Left forelimb (tissue), 1 donor: Measurements from ENCODE around the gene RAB6A.
"Not testable (repeated sequence)": the region's sequence is repeated elsewhere in the genome, so short reads cannot be mapped to it uniquely, and the experiment has no call there.

Source experiments
- DNase-seq: peaks from one replicate; pipeline ENCODE4 v3.0.0-alpha.2; 2018; ENCODE audit warnings: low spot score

Gene RAB6A

DNA sequence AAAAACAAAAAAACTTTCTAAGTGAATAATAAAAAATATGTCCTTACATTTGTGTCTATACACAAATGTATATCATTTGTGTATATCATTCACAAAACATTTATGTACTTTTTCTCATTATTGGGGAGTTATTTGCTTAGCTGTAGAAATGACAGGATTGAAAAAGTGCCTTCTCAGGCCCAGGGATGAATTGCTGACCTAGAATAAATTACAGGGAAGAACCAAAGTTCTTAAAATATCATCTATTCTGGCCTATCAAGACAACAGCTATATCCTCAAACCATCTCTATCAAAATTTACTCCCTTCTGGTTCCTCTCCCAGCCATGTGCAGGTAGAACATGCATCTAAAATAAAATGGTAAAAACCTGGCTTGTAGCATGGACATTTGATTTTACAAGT, 1.9 kb upstream of the RAB6A start:
- DNase-seq: no peak

DNA sequence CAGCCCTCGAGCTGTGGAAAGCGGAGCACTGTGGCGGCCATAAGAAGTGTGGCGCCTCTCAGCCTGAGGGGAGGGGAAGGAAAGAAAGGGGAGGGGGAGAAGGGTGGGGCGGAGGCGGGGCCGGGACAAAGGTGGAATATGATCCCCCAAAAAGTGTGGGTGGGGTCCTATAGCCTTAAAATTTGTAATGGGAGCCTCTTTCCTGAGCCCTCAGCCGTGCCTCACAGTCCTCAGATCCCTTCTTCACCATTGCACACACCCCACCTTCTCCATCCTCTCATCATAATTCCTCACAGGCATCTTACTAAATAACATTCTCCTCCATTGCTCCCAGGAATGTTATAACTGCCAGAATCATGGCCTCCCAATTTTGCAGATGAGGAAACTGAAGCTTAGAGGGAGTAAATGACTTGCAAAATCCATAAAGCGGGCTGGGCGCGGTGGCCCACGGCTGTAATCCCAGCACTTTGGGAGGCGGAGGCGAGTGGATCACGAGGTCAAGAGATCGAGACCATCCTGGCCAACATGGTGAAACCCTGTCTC, 600 bp upstream of the RAB6A start:
- DNase-seq: no peak

DNA sequence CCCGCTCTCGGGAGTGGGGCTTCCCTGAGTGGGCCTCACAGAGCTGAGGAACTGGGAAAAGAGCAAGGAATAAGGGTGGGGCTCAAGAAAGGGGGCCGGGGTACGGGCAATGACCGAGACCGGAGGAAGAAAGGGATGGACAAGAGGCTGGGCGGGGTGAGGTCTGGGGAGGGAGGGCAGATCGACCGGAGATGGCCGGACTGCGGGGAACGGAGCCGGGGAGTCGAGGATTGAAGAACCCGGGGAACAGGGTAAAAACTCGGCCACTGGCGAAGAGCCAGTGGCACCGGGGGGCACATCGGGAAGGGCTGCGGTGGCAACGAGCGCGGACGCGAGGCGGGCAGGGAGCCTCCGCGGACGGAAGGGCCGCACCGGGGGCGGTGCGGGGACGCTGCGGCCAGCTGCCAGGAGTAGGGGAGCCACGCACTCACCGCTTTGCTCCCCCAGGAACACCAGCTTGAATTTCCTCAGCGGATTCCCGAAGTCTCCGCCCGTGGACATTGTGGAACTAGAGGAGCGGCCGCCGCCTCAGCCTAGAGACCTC, 667 bp downstream of the RAB6A start:
- DNase-seq: peak; percentile 79

DNA sequence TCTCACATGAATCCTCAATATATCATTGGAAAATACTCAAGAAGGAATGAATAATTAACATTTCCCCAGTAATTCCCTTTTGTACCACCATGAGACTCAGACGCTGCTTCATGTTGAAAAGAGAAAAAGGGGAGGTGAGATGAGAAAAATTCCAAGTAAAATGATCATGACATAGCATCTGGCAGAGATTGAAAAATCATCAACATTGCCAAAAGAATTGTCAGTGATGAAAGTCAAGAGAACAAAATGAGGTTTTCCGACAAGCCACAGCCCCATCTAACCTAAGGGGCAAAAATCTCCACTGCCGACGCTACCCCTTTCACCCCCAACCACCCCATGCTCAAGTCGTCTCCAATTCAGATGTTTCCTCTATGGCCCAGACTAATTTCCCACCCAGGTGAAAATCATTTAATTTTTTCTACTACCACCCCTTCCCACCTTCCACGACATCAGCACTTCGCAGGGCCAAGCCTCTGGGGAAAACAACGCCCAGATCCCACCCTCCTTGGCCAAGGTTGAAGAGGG, 1.2 kb downstream of the RAB6A start:
- DNase-seq: no peak

DNA sequence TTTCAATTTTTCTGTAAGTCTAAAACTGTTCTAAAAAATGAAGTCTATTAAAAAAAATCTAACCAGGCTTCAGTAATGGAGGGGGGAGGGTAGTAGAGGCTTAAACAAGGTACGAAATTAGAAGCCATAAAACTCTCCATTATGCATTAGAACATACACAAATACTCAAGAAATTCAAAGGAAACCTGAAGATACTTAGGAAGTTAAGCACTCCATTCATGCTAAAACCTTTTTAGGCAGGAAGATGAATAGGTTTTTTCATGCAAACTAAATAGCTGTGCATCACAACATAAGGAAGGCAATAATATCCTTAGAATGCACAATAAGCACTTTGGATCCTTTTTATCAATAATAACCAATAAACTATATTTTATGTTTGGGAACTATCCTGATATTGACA, 2.4 kb downstream of the RAB6A start:
- DNase-seq: no peak

DNA sequence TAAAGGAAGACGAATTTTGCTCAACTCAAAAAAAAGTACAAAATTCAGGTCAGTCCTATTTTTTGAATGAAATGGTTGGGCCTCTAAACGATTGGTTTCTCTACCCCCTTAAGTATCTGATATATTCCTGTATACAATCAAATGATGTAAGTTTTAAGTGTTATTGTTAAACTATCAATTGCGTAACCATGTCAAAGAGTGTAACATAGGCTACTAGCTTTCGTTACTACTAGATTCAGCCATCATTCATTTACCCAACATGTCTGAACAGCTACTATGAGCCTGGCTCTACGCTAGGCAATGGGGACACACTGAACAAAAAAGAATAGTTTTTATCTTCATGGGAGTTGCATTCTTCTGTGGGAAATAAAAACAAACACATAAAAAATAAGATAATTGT, 3.3 kb downstream of the RAB6A start:
- DNase-seq: no peak

DNA sequence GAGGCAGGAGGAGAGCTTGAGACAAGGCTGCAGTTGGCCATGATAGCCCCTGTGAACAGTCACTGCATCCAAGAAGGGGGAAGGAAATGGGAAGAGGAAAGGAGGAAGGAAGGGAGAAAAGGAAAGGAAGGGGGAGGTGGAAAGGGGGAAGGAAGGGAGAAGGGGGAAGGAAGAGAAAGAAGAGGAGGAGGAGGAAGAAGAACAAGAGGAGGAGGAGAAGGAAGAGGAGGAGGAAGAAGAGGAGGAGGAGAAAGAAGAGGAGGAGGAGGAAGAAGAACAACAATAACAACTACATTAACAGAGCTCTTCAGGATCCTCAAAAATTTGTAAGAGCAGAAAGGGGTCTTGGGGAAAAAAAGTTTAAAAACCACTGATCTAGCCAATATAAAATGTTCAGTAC, 5.2 kb downstream of the RAB6A start:
- DNase-seq: no peak

DNA sequence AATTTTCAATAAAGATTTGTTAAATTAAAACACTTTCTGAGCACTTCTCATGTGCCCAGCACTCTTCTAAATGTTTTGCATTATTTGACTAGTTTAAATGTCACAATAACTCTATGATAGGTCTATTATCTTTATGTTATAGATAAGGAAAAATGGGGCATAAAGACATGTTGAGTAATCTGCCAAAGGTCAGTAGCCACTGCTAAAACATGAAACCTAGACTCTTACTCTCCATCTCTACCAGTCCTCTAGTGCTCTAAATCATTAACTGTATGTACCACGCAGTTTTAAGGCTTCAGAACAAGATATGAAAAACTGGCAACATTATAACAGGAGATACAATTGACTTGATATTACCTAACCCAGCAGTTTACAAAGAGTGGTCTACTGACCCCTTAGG, 6.9 kb downstream of the RAB6A start:
- no peak for DNase-seq

DNA sequence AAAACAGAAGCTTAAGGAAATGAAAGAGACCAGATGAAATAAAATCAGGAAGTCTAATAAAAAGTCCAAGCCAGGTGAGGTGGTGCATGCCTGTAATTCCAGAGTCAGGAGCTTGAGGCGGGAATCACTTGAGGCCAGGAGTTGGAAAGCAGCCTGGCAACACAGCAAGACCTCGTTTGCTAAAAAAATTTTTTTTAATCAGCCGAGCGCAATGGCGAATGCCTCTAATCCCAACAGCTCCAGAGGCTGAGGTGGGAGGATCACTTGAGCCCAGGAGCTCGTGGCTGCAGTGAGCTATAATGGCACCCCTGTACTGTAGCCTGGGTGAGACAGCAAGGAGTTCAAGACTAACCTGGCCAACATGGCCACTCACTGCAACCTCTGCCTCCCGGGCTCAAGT, 8.0 kb downstream of the RAB6A start:
- no peak for DNase-seq

DNA sequence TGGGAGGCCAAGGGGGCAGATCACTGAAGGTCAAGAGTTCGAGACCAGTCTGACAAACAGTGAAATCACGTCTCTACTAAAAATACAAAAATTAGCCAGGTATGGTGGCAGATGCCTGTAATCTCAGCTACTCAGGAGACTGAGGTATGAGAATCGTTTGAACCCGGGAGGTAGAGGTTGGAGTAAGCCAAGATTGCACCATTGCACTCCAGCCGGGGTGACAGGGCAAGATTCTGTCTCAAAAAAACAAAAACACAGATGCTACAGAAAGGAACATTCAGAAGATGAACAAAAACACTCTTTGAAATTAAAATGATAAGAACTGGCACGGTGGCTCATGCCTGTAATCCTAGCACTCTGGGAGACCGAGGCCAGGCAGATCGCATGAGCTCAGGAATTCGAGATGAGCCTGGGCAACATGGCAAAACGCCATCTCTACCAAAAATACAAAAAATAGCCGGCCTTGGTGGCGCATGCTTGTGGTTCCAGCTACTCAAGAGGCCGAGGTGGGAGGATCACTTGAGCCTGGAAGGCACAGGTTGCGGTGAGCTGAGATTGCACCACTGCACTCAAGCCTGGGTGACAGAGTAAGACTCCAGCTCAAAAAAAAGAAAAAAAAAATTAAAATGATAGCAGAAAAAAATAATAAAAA, 8.5 kb downstream of the RAB6A start:
- no peak for DNase-seq

DNA sequence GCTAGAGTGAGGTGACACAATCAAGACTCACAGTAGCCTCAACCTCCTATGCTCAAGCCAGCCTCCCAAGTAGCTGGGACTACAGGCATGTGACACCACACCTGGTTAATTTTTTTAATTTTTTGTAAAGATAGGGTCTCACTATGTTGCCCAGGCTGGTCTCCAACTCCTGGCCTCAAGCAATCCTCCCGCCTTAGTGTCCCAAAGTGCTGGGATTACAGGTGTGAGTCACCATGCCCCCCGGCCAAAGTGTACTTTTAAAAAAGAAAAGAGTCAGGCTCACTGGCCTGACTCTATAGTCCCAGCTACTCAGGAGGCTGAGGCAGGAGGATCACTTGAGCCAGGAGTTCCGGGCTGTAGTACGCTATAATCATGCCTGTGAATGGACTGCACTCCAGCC, 10.0 kb downstream of the RAB6A start:
- DNase-seq: not testable (repeated sequence)

DNA sequence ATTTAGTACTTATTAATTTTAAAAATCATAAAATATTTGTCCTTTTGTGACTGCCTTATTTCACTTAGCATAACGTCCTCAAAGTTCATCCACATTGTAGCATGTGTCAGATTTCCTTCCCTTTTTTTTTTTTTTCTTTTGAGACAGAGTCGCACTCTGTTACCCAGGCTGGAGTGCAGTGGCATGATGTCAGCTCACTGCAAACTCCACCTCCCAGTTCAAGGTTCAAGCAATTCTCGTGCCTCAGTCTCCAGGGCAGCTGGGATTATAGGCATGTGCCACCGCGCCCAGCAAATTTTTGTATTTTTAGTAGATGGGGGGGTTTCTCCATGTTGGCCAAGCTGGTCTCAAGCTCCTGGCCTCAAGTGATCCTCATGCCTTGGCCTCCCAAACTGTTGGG, 10.6 kb downstream of the RAB6A start:
- DNase-seq: no peak

DNA sequence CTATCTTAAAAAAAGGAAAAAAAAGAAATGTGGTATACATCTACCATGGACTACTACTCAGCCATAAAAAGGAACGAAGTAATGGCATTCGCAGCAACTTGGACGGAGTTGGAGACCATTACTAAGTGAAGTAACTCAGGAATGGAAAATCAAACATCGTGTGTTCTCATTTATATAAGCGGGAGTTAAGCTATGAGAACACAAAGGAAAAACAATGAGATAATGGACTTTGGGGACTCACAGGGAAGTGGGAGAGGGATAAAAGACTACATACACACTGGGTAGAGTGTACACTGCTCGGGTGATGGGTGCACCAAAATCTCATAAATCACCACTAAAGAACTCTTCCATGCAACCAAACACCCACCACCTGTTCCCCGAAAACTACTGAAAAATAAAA, 11.8 kb downstream of the RAB6A start:
- no peak for DNase-seq

DNA sequence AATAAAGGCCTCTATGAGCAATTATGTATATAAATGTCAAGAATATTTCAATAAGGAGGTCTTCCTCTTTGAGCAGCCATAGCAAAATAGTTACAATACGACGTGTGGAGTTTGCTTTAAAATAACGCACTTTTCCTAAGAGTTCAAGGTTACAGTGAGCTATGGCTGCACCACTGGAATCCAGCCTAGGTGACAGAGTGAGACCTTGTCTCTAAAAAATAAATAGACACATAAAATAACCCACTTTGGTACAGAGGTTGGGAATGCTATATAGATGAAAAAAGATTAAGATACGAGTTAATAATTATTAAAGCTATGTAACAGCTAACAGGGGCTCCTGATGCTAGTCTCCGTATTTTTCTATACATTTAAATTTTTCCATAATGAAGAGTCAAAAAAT, 12.6 kb downstream of the RAB6A start:
- no peak for DNase-seq

DNA sequence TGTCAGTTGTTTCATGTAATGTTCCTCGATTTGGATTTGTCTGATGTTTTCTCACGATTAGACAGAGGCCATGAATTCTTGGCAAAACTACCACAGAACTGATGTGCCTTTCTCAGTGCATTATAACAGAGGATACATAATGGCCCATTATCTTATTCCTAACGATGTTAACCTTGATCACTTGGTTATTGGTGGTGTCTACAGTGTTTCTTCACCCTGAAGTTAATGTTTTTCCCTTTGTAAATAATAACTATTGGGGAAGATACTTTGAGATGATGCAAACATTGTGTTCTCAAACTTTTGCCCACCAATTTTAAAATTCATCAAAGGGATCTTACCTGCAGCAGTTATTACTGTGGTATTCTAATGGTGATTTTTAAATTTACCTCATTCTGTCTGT, 13.1 kb downstream of the RAB6A start:
- no peak for DNase-seq

DNA sequence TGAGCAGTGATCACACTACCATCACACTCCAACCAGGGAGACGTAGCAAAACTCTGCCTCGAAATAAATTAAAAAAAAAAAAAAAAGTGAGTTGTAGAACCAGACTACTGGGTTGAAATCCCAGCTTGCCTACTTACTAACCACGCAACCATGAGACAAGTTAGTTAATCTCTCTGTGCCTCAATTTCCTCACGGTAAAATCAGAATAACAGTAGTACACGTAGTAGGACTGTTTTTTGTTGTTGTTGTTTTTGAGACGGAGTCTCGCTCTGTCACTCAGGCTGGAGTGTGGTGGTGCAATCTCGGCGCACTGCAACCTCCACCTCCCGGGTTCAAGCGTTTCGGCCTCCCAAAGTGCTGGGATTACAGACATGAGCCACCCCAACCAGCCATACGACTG, 14.2 kb downstream of the RAB6A start:
- DNase-seq: no peak

DNA sequence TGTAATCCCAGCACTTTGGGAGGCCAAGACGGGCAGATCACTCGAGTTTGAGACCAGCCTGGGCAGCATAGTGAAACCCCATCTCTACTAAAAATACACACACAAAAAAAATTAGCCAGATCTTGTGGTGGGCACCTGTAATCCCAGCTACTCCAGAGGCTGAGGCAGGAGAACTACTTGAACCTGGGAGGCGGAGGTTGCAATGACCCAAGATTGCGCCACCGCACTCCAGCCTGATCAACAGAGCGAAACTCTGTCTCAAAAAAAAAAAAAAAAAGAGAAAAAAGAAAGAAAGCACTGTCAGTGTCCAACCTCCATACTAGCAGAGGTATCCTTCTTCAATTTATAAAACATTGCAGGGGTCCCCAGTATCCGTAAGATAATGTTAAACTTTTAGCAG, 17.8 kb downstream of the RAB6A start:
- DNase-seq: no peak

DNA sequence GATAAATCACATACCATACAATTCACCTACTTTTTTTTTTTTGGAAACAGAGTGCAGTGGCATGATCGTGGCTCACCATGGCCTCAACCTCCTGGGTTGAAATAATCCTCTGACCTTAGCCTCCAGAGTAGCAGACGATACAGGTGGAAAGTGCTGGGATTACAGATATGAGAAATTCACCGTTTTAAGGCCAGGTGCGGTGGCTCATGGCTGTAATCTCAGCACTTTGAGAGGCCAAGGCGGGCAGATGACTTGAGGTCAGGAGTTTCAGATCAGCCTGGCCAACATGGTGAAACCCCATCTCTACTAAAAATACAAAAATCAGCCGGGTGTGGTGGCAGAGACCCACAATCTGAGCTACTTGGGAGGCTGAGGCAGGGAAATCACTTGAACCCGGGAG, 24.9 kb downstream of the RAB6A start:
- DNase-seq: not testable (repeated sequence)

DNA sequence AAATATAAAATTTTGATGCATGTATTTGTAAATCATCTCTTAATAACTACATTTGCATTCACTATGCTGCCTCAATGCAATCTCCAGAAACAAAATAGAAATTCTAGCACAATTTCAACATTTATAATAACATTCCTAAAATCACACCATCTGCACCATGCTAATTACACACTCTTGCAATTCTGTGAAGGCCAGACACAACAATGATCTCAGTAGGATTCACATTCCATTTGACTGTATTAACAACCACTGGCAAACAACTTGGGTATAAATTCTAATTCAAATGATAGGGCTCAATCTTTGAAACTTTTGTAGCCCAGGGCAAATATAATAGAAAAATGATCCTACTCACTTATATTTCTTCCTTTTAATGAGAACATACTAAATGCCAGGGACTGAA, 25.9 kb downstream of the RAB6A start:
- no peak for DNase-seq

DNA sequence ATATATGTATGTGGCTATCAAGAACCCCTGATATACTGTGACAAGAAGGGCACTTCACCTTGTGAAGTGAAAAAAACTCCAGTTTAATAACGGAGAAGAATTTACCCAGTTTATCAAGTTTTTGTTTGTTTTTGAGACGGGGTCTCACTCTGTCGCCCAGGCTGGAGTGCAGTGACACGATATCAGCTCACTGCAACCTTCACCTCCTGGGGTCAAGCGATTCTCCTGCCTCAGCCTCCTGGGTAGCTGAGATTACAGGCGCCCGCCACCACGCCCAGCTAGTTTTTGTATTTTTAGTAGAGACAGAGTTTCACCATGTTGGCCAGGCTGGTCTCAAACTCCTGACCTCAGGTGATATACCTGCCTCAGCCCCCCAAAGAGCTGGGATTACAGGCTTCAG, 26.9 kb downstream of the RAB6A start:
- DNase-seq: not testable (repeated sequence)

DNA sequence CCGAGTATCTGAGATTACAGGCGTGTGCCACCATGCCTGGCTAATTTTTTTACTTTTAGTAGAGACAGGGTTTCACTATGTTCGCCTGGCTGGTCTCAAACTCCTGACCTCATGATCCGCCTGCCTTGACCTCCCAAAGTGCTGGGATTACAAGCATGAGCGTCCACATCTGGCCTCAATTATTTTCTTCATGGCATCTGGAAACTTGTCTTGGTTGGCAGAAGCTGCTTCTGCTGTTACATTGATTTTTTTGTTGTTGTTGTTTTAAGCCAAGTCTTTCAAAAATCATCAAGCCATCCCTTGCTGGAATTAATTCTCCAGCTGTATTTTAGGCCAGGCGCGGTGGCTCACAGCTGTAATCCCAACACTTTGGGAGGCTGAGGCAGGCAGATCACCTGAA, 27.9 kb downstream of the RAB6A start:
- not testable (repeated sequence) for DNase-seq

DNA sequence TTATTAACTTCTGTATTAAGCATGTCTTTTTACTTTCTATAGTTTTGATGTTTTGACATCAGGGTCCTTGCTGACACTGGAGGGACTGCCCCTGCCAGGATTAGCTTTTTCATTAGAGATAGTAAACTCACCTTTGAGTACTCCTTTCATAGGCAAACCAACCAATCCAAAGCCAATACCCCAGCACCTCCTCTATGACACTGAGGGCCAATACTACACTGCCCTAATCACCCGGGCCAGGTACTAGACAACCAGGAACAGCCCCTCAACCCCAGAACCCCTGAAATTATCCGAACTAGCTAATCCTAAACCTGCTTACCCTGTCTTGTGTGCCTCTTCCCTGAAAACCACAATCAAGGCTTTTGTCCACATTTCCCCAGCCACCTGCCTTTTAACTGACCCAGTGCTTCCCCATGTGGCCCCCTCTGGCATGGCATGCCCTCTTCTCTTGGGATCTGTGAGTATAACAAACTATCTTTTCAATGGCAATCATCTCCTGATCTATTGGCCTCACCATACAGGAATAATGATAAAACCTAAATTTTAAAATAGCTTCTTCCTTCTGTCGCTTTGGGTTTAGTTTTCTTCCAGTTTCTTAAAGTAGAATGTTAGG, 31.2 kb downstream of the RAB6A start:
- DNase-seq: no peak

DNA sequence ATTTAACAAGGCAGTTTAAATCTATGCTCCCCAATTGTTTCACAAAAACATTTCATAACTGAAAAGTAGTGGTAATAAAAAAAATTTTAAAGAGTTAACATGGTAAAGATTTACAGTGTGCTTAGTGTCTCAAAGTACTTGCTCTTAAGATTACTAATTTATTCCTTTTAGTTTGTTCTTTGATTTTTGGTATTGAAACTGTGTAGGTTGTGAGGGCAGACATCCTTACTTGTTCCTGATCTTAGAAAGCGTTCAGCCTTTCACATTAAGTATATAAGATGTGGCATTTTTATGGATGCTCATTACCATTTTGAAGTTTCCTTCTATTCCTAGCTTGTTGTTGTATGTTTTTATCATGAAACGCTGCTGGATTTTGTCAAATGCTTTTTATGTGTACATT, 32.9 kb downstream of the RAB6A start:
- no peak for DNase-seq

DNA sequence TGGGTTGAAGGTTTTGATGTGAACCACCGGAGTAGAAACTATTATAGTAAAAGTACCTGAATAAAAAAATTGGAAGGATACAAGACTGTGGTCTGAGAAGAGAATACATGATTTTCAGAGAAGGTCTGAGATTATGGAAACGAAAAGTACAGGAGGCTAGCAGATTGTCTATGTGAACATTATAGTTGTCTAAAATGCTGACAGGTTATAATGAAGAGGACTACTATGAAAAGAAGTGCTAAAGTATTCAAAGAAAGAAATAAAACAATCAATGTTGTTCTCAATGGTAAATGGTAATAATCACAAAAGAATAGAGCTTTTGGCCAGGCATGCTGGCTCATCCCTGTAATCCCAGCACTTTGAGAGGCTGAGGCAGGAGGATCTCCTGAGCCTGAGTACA, 34.0 kb downstream of the RAB6A start:
- no peak for DNase-seq
